Measurements from ENCODE around the gene LSM7. TPM values are rescaled to one million over a fixed set of nuclear protein-coding genes. Genes with fewer than 3 reads are reported as not detected.

LSM7 gene
- total and polyA plus RNA-seq, 5 donors from 2014 or later, result 83.9 to 187 (median 162) TPM

GRCh38 chr19:2338751-2339643 is 10.6 kb upstream of the LSM7 start:
- no peaks in the 10 kb centered on the region for H3K27me3 ChIP-seq (ENCODE audit: control insufficient read depth, insufficient read depth, low read length)
- H3K36me3 ChIP-seq (ENCODE audit: control insufficient read depth, insufficient read depth, low read length), result no peaks in the 10 kb centered on the region
- ATAC-seq (ENCODE audit: low read depth in 2 of 2) (no peak), DNase-seq (no peak)
- Mint-ChIP-seq H3K9me3 (peaks cover 0 to 2% (median 0%) of the 10 kb centered on the region in 7 donors), H3K4me3 (no peak overlapping the region), H3K36me3 (peaks cover 12% of the 10 kb centered on the region), H3K27ac (no peak overlapping the region), H3K4me1 (peaks cover 4 to 11% (median 10%) of the 10 kb centered on the region in 4 donors), H3K27me3 (no peaks in the 10 kb centered on the region)
- H3K27ac ChIP-seq (ENCODE audit: insufficient read depth, low read length, poor library complexity, severe bottlenecking), result no peak overlapping the region
- no peak overlapping the region for H3K4me3 ChIP-seq (ENCODE audit: low read depth, low read length)
- no peaks in the 10 kb centered on the region for H3K4me1 ChIP-seq (ENCODE audit: control insufficient read depth, insufficient read depth, low read length, poor library complexity, severe bottlenecking)
- no peaks in the 10 kb centered on the region for H3K9me3 ChIP-seq (ENCODE audit: control insufficient read depth in 2 of 2, low read length in 2 of 2)

GRCh38 chr19:2338055-2338615 is 9.7 kb upstream of the LSM7 start:
- no peak overlapping the region for H3K4me3 ChIP-seq (ENCODE audit: low read depth, low read length)
- Mint-ChIP-seq H3K27me3 (no peaks in the 10 kb centered on the region), H3K4me1 (peaks cover 4 to 17% (median 10%) of the 10 kb centered on the region in 4 donors), H3K27ac (no peak overlapping the region), H3K4me3 (no peak overlapping the region), H3K9me3 (peaks cover 0 to 2% (median 0%) of the 10 kb centered on the region in 7 donors), H3K36me3 (peaks cover 12% of the 10 kb centered on the region)
- DNase-seq (no peak), ATAC-seq (ENCODE audit: low read depth in 2 of 2) (no peak)
- no peaks in the 10 kb centered on the region for H3K36me3 ChIP-seq (ENCODE audit: control insufficient read depth, insufficient read depth, low read length)
- H3K9me3 ChIP-seq (ENCODE audit: control insufficient read depth in 2 of 2, low read length in 2 of 2), result no peaks in the 10 kb centered on the region
- no peak overlapping the region for H3K27ac ChIP-seq (ENCODE audit: insufficient read depth, low read length, poor library complexity, severe bottlenecking)
- H3K27me3 ChIP-seq (ENCODE audit: control insufficient read depth, insufficient read depth, low read length), result no peaks in the 10 kb centered on the region
- H3K4me1 ChIP-seq (ENCODE audit: control insufficient read depth, insufficient read depth, low read length, poor library complexity, severe bottlenecking), result no peaks in the 10 kb centered on the region

- DNase-seq, result no peak
Observed at GRCh38 chr19:2337329-2337707, 8.9 kb upstream of the LSM7 start.

GRCh38 chr19:2336528-2337328 is 8.3 kb upstream of the LSM7 start:
- H3K36me3 Mint-ChIP-seq, result peaks cover 12% of the 10 kb centered on the region
- H3K9me3 Mint-ChIP-seq, result peaks cover 0 to 2% (median 0%) of the 10 kb centered on the region in 7 donors
- Histone ChIP-seq H3K9me3 (ENCODE audit: control insufficient read depth in 2 of 2, low read length in 2 of 2) (no peaks in the 10 kb centered on the region), H3K4me1 (ENCODE audit: control insufficient read depth, insufficient read depth, low read length, poor library complexity, severe bottlenecking) (peaks cover 4% of the 10 kb centered on the region), H3K27me3 (ENCODE audit: control insufficient read depth, insufficient read depth, low read length) (no peaks in the 10 kb centered on the region), H3K4me3 (ENCODE audit: low read depth, low read length) (no peak overlapping the region), H3K27ac (ENCODE audit: insufficient read depth, low read length, poor library complexity, severe bottlenecking) (no peak overlapping the region), H3K36me3 (ENCODE audit: control insufficient read depth, insufficient read depth, low read length) (no peaks in the 10 kb centered on the region)
- no peak overlapping the region for H3K4me3 Mint-ChIP-seq
- ATAC-seq (ENCODE audit: low read depth in 2 of 2) (no peak), DNase-seq (no peak)
- H3K27ac Mint-ChIP-seq, result peak overlapping the region in 2 of 3 donors; percentile 59 to 75
- no peaks in the 10 kb centered on the region for H3K27me3 Mint-ChIP-seq
- peaks cover 4 to 25% (median 10%) of the 10 kb centered on the region in 4 donors for H3K4me1 Mint-ChIP-seq

More at GRCh38 chr19:2337329-2337707, 8.9 kb upstream of the LSM7 start:
- H3K9me3 Mint-ChIP-seq, result peaks cover 0 to 2% (median 0%) of the 10 kb centered on the region in 7 donors
- Histone ChIP-seq H3K27ac (ENCODE audit: insufficient read depth, low read length, poor library complexity, severe bottlenecking) (no peak overlapping the region), H3K36me3 (ENCODE audit: control insufficient read depth, insufficient read depth, low read length) (no peaks in the 10 kb centered on the region), H3K4me3 (ENCODE audit: low read depth, low read length) (no peak overlapping the region), H3K27me3 (ENCODE audit: control insufficient read depth, insufficient read depth, low read length) (no peaks in the 10 kb centered on the region), H3K9me3 (ENCODE audit: control insufficient read depth in 2 of 2, low read length in 2 of 2) (no peaks in the 10 kb centered on the region), H3K4me1 (ENCODE audit: control insufficient read depth, insufficient read depth, low read length, poor library complexity, severe bottlenecking) (no peaks in the 10 kb centered on the region)
- no peak for ATAC-seq (ENCODE audit: low read depth in 2 of 2)
- H3K4me1 Mint-ChIP-seq, result peaks cover 4 to 20% (median 10%) of the 10 kb centered on the region in 4 donors
- no peak overlapping the region for H3K4me3 Mint-ChIP-seq
- no peaks in the 10 kb centered on the region for H3K27me3 Mint-ChIP-seq
- peaks cover 12% of the 10 kb centered on the region for H3K36me3 Mint-ChIP-seq
- H3K27ac Mint-ChIP-seq, result no peak overlapping the region

- DNase-seq, result no peak
- Histone ChIP-seq H3K9me3 (ENCODE audit: control insufficient read depth in 2 of 2, low read length in 2 of 2) (no peaks in the 10 kb centered on the region), H3K36me3 (ENCODE audit: control insufficient read depth, insufficient read depth, low read length) (no peaks in the 10 kb centered on the region), H3K27ac (ENCODE audit: insufficient read depth, low read length, poor library complexity, severe bottlenecking) (no peak overlapping the region), H3K27me3 (ENCODE audit: control insufficient read depth, insufficient read depth, low read length) (no peaks in the 10 kb centered on the region), H3K4me3 (ENCODE audit: low read depth, low read length) (no peak overlapping the region), H3K4me1 (ENCODE audit: control insufficient read depth, insufficient read depth, low read length, poor library complexity, severe bottlenecking) (peaks cover 4% of the 10 kb centered on the region)
- Mint-ChIP-seq H3K27ac (peak overlapping the region in 1 of 3 donors; percentile 62), H3K27me3 (no peaks in the 10 kb centered on the region), H3K4me3 (peak overlapping the region in 2 of 4 donors; percentile 5 to 73), H3K9me3 (peaks cover 0 to 2% (median 0%) of the 10 kb centered on the region in 7 donors), H3K4me1 (peaks cover 4 to 34% (median 12%) of the 10 kb centered on the region in 4 donors), H3K36me3 (peaks cover 12% of the 10 kb centered on the region)
- ATAC-seq (ENCODE audit: low read depth in 2 of 2), result no peak
Observed at GRCh38 chr19:2335848-2336247, 7.5 kb upstream of the LSM7 start.

- Histone ChIP-seq H3K36me3 (ENCODE audit: control insufficient read depth, insufficient read depth, low read length) (no peaks in the 10 kb centered on the region), H3K4me3 (ENCODE audit: low read depth, low read length) (no peak overlapping the region), H3K9me3 (ENCODE audit: control insufficient read depth in 2 of 2, low read length in 2 of 2) (no peaks in the 10 kb centered on the region), H3K4me1 (ENCODE audit: control insufficient read depth, insufficient read depth, low read length, poor library complexity, severe bottlenecking) (peaks cover 4% of the 10 kb centered on the region), H3K27me3 (ENCODE audit: control insufficient read depth, insufficient read depth, low read length) (no peaks in the 10 kb centered on the region), H3K27ac (ENCODE audit: insufficient read depth, low read length, poor library complexity, severe bottlenecking) (no peak overlapping the region)
- Mint-ChIP-seq H3K27me3 (no peaks in the 10 kb centered on the region), H3K36me3 (peaks cover 12% of the 10 kb centered on the region), H3K27ac (peak overlapping the region in 1 of 3 donors; percentile 62), H3K4me3 (peak overlapping the region in 1 of 4 donors; percentile 73), H3K9me3 (peaks cover 0 to 2% (median 0%) of the 10 kb centered on the region in 7 donors), H3K4me1 (peaks cover 4 to 39% (median 14%) of the 10 kb centered on the region in 4 donors)
- no peak for DNase-seq
- ATAC-seq (ENCODE audit: low read depth in 2 of 2), result no peak
Observed at GRCh38 chr19:2334986-2335846, 6.8 kb upstream of the LSM7 start.

GRCh38 chr19:2334426-2334825 is 6.0 kb upstream of the LSM7 start:
- H3K36me3 Mint-ChIP-seq, result peaks cover 12% of the 10 kb centered on the region
- peak overlapping the region in 1 of 4 donors; percentile 60 for H3K4me3 Mint-ChIP-seq
- no peaks in the 10 kb centered on the region for H3K27me3 Mint-ChIP-seq
- Histone ChIP-seq H3K27me3 (ENCODE audit: control insufficient read depth, insufficient read depth, low read length) (no peaks in the 10 kb centered on the region), H3K36me3 (ENCODE audit: control insufficient read depth, insufficient read depth, low read length) (no peaks in the 10 kb centered on the region), H3K9me3 (ENCODE audit: control insufficient read depth in 2 of 2, low read length in 2 of 2) (no peaks in the 10 kb centered on the region), H3K27ac (ENCODE audit: insufficient read depth, low read length, poor library complexity, severe bottlenecking) (no peak overlapping the region), H3K4me1 (ENCODE audit: control insufficient read depth, insufficient read depth, low read length, poor library complexity, severe bottlenecking) (peaks cover 8% of the 10 kb centered on the region), H3K4me3 (ENCODE audit: low read depth, low read length) (no peak overlapping the region)
- H3K4me1 Mint-ChIP-seq, result peaks cover 4 to 46% (median 19%) of the 10 kb centered on the region in 4 donors
- no peak overlapping the region for H3K27ac Mint-ChIP-seq
- no peak for DNase-seq
- no peak for ATAC-seq (ENCODE audit: low read depth in 2 of 2)
- H3K9me3 Mint-ChIP-seq, result peaks cover 0 to 2% (median 0%) of the 10 kb centered on the region in 7 donors

Data from CD4-positive, CD25-positive, alpha-beta regulatory T cell (primary cell).